Measurements from ENCODE around the gene BBS12.

- TF ChIP-seq POLR2AphosphoS5 (IDR thresholded peaks at IDR 0.05; ENCODE audit: low read depth, low read length) (no peak), TAF1 (IDR thresholded peaks at IDR 0.05; ENCODE audit: borderline replicate concordance, low read depth, low read length) (no peak)
Measured at GRCh38 chr4:122700178-122700725, 32.3 kb upstream of the BBS12 start.
